ENCODE measurements around the gene FOSL2. TPM values are rescaled to one million over a fixed set of nuclear protein-coding genes. Genes with fewer than 3 reads are reported as not detected.

FOSL2 gene
- total RNA-seq, 1 experiment from 2014 or later = 12.2 TPM

DNA sequence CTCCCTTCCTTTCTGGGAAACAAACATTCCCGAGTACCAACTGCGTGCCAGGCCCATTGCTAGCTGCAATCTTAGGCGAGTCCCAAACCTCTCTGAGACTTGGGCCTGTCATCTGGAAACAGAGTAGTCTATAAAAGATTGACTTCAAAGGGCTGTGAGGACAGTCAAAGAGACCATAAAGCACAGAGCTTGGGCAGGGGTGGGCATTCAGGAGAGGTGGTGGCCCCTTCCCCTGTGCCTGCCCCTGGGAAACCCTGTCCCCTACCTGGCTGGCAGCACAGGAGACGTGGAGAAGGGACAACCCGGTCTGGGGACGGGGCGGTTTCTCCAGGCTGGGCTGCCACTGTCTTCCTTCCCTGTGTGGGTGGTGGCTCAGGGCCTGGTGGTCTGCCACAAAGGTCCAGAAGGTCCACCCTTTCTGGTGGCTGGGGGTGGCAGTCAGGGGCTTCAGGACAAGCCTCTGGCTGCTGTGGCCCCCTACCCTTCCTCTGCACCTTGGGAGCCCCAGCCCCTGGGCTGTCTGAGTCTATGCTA is 33.9 kb upstream of the FOSL2 start:
- intact Hi-C loops (cut with micrococcal nuclease; ENCODE audit: unreplicated experiment) = no loop called here
- ChIA-PET CTCF (no interaction called here), POLR2A (ENCODE audit: low non-redundant PET) (no interaction called here)
- Histone ChIP-seq H3K36me3 (ENCODE audit: insufficient read depth, low read length, poor library complexity, severe bottlenecking) (no peaks in the 10 kb centered on the region), H3K9me3 (ENCODE audit: low read depth, low read length, poor library complexity, severe bottlenecking) (no peaks in the 10 kb centered on the region), H3K4me3 (ENCODE audit: low read depth, low read length, poor library complexity, severe bottlenecking) (no peak overlapping the region), H3K4me1 (ENCODE audit: insufficient read depth, low read length, poor library complexity, severe bottlenecking) (no peaks in the 10 kb centered on the region), H3K27me3 (replicated peaks; ENCODE audit: insufficient read depth, low read depth, low read length, poor library complexity) (no peaks in the 10 kb centered on the region), H3K27ac (ENCODE audit: low read depth, low read length, poor library complexity, severe bottlenecking) (no peak overlapping the region)
- BruUV-seq (replicated peaks) = no TSS peak
- TF ChIP-seq, protein P1, sequence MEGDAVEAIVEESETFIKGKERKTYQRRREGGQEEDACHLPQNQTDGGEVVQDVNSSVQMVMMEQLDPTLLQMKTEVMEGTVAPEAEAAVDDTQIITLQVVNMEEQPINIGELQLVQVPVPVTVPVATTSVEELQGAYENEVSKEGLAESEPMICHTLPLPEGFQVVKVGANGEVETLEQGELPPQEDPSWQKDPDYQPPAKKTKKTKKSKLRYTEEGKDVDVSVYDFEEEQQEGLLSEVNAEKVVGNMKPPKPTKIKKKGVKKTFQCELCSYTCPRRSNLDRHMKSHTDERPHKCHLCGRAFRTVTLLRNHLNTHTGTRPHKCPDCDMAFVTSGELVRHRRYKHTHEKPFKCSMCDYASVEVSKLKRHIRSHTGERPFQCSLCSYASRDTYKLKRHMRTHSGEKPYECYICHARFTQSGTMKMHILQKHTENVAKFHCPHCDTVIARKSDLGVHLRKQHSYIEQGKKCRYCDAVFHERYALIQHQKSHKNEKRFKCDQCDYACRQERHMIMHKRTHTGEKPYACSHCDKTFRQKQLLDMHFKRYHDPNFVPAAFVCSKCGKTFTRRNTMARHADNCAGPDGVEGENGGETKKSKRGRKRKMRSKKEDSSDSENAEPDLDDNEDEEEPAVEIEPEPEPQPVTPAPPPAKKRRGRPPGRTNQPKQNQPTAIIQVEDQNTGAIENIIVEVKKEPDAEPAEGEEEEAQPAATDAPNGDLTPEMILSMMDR (conservative IDR thresholded peaks at IDR 0.05; ENCODE audit: low read depth, low read length) = no peak
- no peak for TF ChIP-seq EZH2 (IDR thresholded peaks at IDR 0.05; ENCODE audit: borderline replicate concordance, low read depth, low read length, poor library complexity, severe bottlenecking)
- no peak for DNase-seq (ENCODE audit: low spot score)

DNA sequence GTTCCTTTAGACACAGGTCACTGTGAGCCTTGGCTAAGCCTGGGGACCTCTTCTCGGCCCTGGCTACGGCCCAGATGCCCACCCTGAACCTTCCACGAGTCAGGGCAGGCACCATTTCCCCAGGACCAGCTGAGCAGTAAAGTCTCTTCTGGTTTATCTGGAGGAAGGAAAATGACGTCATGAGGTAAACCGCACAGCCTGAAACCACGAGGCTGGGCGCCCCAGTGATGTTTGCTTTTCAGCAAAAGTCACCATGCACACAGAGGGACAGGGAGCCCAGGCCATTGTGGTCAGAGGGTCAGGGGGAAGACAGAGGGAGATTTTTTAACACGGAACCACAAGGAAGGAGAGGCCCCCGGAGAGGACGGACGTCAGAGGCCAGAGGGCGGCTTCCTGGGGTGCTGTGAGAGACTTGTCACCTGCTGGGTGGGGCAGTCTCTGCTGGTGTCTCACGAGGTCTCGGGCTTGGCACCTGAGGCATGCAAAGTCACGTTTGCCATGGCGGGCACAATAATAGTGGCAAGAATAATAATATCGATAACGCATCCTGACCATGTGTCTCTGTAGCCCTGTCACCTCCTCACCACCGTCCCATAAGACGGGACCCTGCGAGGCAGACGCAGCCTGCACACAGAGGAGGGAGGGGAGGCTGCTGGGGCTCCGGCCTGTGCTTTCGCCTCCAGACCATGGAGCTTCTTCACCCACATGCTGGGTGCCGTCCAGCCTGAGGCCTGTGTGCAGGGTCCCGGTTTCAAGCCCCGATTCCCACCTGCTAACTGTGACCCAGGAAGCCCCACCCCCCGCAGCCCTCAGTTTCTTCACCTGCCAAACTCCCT is 33.2 kb upstream of the FOSL2 start:
- ChIA-PET POLR2A (ENCODE audit: low non-redundant PET) (no interaction called here), CTCF (no interaction called here)
- TF ChIP-seq, protein P1 (conservative IDR thresholded peaks at IDR 0.05; ENCODE audit: low read depth, low read length) = no peak
- no peak for TF ChIP-seq EZH2 (IDR thresholded peaks at IDR 0.05; ENCODE audit: borderline replicate concordance, low read depth, low read length, poor library complexity, severe bottlenecking)
- H3K36me3 ChIP-seq (ENCODE audit: insufficient read depth, low read length, poor library complexity, severe bottlenecking) = no peaks in the 10 kb centered on the region
- H3K4me1 ChIP-seq (ENCODE audit: insufficient read depth, low read length, poor library complexity, severe bottlenecking) = no peaks in the 10 kb centered on the region
- no peaks in the 10 kb centered on the region for H3K27me3 ChIP-seq (replicated peaks; ENCODE audit: insufficient read depth, low read depth, low read length, poor library complexity)
- H3K27ac ChIP-seq (ENCODE audit: low read depth, low read length, poor library complexity, severe bottlenecking) = no peak overlapping the region
- no peak overlapping the region for H3K4me3 ChIP-seq (ENCODE audit: low read depth, low read length, poor library complexity, severe bottlenecking)
- no peaks in the 10 kb centered on the region for H3K9me3 ChIP-seq (ENCODE audit: low read depth, low read length, poor library complexity, severe bottlenecking)
- no peak for DNase-seq (ENCODE audit: low spot score)
- intact Hi-C loops (cut with micrococcal nuclease; ENCODE audit: unreplicated experiment) = no loop called here
- BruUV-seq (replicated peaks) = no TSS peak

DNA sequence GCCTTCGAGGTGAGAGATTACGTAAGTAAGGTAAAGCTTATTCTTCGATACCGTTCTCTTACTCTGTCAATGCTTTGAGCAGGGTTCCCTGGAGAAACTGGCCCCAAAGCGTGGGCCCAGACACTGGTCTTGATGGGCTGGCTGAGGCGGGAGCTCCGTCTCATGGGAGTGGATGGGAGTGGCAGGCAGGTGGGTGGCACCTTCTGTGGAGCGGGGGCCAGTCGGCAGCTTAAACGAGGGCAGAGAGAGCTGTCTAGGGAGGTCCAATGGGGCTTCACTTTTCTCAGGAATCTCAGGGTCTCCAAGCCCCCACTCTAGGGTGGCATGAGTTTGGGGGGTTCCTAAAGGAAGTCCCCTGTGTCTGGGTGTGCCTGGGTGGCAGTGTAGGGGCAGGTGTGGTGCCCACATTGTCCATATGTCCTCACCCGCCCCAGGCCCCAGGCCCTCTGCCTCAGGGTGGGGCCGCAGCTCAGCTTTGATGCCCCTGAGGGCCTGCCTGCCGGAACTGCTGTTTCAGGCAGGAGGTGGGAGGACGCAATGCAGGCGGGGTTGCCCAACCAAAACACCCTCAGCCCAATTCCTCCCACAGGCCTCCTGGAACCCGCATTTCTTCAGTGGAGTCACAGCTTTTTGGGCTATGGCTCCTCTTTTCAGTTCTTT is 32.5 kb upstream of the FOSL2 start:
- Histone ChIP-seq H3K4me1 (ENCODE audit: insufficient read depth, low read length, poor library complexity, severe bottlenecking) (no peaks in the 10 kb centered on the region), H3K4me3 (ENCODE audit: low read depth, low read length, poor library complexity, severe bottlenecking) (no peak overlapping the region), H3K9me3 (ENCODE audit: low read depth, low read length, poor library complexity, severe bottlenecking) (no peaks in the 10 kb centered on the region), H3K27ac (ENCODE audit: low read depth, low read length, poor library complexity, severe bottlenecking) (no peak overlapping the region), H3K27me3 (replicated peaks; ENCODE audit: insufficient read depth, low read depth, low read length, poor library complexity) (no peaks in the 10 kb centered on the region), H3K36me3 (ENCODE audit: insufficient read depth, low read length, poor library complexity, severe bottlenecking) (no peaks in the 10 kb centered on the region)
- DNase-seq (ENCODE audit: low spot score) = no peak
- no TSS peak for BruUV-seq (replicated peaks)
- CTCF ChIA-PET = no interaction called here
- POLR2A ChIA-PET (ENCODE audit: low non-redundant PET) = no interaction called here
- no peak for TF ChIP-seq EZH2 (IDR thresholded peaks at IDR 0.05; ENCODE audit: borderline replicate concordance, low read depth, low read length, poor library complexity, severe bottlenecking)
- TF ChIP-seq, protein P1 (conservative IDR thresholded peaks at IDR 0.05; ENCODE audit: low read depth, low read length) = no peak
- intact Hi-C loops (cut with micrococcal nuclease; ENCODE audit: unreplicated experiment) = no loop called here

All from A673 (cell line).